Stimulated activated CD8-positive, alpha-beta memory T cell treated with anti-CD3 and anti-CD28 coated beads, Interleukin-15, amount 100 ng/mL, for 1 hour (primary cell): ENCODE measurements around the gene WWP2.

Experiments used
- DNase-seq: peaks from one replicate; pipeline ENCODE4 v3.0.0-alpha.2; 2020; ENCODE audit warnings: low read depth

The WWP2 gene

GRCh38 chr16:69859105-69859989, 97.2 kb downstream of the WWP2 start:
- DNase-seq, result no peak

DNA sequence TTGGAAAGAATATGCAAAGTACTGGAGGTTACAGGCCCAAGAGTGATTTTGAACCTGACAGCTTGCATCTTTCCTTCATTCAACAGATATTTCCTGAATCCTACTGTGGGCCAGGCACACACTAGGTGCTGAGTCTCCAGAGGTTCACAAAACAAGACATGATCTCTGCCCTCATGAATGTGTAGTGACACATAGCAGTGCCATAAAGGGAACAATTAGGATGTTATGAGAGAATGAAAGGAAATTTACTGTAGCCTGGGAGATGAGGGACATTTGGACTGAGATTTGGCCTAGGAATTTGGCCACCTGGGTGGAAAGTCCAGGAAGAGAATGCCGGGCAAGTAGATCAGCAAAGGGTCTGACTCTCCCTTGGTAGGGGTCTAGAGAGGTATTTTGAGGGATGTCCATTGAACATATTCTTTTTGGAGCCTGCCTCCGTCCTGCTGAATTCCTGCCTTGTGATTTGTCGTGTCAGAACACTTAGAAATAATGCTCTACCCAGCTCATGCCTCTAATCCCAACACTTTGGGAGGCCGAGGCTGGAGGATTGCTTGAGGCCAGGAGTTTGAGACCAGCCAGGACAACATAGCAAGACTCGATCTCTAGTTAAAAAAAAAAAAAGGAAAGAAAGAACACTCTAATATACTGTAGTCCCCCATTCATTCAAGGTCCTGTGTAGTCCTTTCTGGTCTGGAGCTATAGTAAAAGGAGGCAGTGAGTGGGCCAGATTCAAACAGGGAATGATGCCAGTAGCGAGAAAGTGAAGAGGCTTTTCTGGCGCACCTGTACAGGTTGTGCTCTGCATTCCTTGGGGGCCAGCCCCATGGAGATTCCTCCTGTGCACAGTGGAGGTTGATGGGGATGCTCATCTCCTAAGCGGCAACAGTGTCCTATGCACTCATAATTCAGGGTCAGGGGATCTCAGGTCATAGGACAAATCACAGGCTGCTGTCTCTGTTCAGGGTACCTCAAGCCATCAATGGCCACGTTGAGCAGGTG, 98.4 kb downstream of the WWP2 start:
- DNase-seq, result no peak

DNA sequence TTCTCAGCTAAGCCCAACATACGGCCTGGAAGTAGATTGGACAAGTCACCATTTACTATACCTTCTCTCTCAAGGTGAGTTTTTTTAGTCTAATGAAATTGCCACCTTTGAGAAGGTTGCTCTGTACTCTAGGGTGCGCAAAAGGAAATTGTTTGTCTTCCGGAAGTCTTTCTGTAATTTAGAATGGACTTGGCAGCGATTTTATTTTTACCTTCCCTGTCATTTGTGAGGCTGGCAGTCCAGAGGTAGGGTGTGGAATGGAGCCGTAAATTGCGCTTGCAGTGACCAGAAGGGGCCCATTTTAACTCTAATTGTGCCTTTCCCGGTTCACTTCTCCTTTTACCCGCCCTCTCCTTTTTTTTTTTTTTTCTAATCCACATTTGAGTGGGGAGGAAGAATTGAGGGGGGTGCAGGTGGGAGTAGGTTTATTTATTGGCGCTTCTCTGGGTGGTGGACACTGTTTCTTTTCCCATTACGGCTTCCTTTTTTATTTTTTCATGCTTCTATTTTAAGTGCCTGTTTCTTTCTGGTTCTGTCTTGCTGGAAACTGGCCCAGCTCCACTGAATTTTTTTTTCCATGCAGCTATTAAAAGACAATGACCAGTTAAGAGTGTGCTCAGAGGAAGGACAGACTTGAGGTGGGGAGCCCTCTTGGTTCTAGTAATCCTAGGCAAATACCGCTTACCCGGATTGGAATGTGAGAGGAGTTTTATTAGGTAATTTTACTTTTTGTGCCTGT, 99.3 kb downstream of the WWP2 start:
- DNase-seq, result no peak

DNA sequence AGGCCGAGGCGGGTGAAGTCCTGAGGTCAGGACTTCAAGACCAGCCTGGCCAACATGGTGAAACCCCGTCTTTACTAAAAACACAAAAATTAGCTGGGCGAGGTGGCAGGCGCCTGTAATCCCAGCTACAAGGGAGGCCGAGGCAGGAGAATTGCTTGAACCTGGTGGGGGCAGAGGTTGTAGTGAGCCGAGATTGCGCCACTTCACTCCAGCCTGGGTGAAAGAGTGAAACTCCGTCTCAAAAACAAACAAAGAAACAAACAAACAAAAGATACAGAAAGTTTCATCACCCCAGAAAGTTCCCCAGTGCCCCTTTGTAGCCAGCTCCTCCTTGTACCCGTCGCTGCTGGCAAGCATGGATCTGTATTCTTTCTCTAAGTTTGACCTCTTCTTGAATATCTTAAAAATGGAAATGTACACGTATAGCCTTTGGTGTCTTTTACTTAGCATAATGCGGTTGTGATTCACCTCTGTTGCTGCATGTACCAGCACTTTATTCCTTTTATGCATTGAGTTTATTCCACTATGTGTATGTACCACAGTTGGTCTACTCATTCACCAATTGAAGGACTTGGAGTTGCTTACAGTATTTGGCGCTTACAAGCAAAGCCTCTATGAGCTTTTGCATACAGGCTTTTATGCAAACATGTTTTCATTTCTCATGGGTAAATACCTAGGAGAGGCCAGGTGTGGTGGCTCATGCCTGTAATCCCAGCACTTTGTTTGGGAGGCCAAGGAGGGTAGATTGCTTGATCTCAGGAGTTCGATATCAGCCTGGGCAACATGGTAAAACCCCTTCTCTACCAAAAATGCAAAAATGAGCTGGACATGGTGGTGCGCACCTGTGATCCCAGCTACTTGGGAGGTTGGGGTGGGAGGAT, 101.5 kb downstream of the WWP2 start:
- no peak for DNase-seq

DNA sequence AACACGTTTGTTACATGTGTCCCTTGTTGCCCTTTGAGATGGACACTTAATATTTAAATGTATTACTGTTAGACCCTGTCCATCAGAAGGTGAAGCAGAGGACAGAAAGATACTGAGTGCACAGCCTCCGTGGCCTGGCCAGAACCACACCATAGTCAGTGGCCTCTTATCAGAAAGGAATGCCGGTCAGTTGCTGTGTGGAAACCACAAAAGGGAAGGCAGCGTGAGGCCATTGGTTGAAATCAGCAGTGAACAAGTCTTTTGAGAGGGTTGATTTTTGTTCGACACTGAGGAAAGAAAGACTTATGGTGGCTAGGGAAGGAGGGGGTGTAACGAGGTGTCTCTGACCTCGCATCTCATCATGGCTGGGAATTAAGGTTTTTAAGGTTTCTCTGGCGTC, 103.6 kb downstream of the WWP2 start:
- no peak for DNase-seq

DNA sequence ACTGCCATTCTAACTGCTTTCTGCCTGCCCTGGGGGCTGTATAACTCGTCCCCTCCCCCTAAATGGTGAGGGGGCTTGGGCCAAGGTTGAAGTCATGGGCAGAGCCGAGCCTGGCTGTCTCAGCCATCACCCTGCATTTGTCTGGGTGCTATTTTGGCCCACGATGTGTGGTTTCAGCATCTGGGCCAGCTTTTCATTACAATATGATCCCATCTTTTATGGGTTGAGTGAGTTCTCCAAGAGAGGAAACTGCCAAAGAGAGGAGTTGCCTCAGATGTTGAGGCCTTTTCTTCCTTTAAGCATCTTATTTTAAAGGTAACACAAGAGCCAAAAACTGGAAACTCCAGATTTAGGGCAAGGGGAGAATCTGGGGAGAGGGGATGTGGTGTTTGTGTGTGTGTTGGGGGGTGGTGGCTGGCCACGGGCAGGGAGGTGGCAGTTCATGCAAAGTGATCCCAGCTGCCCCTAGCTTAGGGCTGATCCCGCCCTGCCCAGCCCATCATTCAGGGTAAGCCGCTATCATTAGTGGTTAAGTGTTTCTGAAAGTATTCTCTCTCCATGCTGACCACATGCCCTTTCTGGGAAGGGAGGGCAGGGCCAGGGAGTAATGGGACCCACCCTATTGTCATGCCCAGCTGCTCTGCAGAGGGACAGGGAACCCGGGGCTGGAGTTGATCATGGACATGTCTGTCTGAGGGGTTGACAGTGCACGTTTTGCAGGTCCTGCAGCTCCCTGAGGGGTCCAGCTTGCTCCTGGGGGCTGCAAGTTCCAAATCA, 105.8 kb downstream of the WWP2 start:
- no peak for DNase-seq

DNA sequence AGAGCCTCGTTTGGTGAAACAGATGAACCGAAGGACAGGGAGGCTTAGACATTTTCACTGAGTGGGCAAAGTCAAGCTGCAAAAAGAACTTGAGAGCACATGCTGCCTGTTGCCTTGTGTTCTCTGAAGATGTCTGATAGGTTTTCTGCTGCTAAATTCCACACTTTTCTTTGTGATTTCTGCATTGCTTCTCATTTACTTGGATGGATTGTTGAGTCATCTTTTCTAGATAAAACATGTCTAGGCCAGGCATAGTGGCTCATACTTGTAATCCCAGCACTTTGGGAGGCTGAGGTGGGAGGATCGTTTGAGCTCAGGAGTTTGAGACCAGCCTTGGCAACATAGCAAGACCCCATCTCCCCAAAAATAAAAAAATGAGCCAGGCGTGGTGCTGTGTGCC, 108.6 kb downstream of the WWP2 start:
- DNase-seq, result no peak

DNA sequence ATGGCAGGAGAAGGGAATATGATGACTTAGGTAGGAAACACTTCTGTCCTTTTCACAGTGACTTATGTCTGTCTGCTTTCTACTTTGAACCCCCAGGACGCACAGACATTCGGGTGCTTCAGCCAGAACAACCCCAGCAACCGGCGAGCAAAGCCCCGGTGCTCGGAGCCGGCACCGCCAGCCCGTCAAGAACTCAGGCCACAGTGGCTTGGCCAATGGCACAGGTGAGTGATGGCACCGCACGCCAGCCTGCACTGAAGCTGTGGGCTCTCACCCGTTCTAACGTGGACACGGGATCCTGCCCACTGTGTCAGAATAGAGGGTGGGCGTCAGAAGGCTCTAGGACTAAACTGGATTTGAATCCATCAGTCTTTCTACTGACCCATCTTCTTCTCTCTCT, 109.6 kb downstream of the WWP2 start:
- DNase-seq, result no peak

GRCh38 chr16:69872888-69873287, 110.8 kb downstream of the WWP2 start:
- DNase-seq, result no peak

DNA sequence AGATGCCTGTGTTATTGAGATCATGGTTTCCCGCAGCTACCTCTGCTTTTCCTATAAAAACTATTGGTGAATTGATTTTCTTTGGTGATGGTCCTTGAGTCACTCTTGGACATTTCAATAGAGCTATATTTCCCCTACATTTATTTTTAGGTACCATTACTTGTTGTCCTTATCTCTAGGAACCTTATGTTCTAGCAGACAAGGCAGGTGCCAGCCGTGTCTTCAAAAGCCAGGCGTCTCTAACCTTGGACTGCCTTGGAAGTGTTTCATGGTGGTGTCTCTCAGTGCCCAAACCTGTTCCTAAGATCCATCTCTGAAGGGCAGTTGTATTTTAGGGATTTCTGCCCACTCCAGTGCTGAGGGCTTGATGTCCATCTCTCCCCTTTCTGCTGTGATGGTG, 111.7 kb downstream of the WWP2 start:
- no peak for DNase-seq

DNA sequence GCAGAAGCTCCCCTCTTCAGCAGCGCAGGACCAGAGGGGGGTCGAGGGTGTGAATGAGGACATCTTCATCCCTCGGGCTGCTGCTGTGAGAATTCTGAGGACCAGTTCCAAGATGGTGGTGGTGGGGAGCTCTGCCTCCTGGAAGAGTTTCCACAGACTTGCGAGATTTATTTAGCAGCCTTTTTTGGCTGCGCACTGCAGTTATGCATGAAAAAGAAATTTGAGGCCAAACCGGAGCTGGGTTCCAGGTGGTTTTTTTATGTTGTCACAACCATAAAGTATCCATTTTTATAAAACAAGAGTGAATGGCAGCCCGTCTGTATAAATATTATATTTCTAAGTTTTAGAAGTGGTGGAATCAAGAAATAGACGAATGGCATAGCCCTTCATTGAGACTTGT, 112.1 kb downstream of the WWP2 start:
- no peak for DNase-seq

- no peak for DNase-seq
Observed at GRCh38 chr16:69880640-69881133, 118.6 kb downstream of the WWP2 start.

GRCh38 chr16:69881141-69881540, 119.0 kb downstream of the WWP2 start:
- no peak for DNase-seq

- DNase-seq, result no peak
Observed at GRCh38 chr16:69883744-69884143, 121.6 kb downstream of the WWP2 start.

DNA sequence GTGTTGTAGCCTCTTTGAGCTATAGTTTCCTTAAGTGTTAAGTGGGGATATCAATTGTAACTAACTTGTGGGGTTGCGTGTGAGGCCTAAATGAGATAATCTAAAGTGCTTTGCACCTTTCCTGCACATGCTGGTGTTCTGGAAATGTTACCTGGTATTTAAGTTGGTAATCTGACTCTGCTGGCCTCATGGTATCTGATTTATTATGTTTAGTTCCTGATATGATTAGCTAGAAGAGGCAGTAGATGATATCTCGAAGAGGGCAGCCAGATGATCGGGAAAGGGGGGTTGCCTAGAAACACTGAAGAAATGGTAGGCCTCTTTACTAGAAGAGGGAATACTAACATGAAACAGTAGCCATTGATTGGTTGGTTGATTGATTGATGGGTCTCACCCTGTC, 123.6 kb downstream of the WWP2 start:
- no peak for DNase-seq

- no peak for DNase-seq
Observed at GRCh38 chr16:69886726-69887125, 124.6 kb downstream of the WWP2 start.

GRCh38 chr16:69888005-69888590, 126.0 kb downstream of the WWP2 start:
- no peak for DNase-seq

DNA sequence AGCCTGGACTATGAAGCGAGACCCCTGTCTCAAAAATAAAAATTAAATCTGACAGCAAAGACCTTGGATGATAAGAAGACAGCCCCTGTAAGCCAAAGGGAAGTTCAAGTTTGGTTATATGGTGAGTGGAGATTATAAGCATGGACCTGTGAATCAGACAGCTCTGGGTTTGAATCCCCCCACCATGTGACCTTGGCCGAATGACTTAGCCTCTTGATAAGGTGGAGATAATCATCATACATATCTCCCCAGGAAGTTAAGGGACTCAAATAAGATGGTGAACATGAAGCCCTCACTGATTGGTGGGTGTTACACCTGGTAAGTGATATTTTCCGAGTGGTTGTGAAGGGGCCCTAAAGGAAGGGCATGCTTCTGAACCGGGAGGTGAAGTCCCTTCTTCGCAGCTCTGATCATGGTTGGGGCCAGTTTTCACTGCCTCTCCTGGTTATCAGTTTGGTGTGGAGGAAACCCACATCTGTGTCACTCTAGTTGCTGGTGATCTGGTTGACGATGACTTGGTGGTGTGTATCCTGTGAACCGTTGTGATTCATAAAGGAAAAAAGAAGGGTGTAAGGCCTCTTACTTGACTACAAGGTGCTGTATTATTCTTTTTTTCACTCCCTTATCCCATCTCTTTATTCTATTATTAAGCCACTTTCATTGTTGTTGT, 127.3 kb downstream of the WWP2 start:
- DNase-seq, result no peak
